ACHN (cell line): ENCODE data around the gene CEP104.

ENCODE experiments used
- DNase-seq: peaks from one replicate; pipeline ENCODE4 v3.0.0-alpha.2; 2015
- in situ Hi-C: cut with HindIII; loops from 2 replicates; pipeline ENCODE4 v1.10.0; 2017; ENCODE audit warnings: low sequenced_read_pairs, low pct_ligation_motif_present, low pct_unique_long_range_greater_than_20kb

CEP104 gene

GRCh38 chr1:3789421-3790300 lies 67.3 kb downstream of the CEP104 start:
- DNase-seq: no peak
- in situ Hi-C loops: no loop called here

GRCh38 chr1:3788756-3789420 lies 68.1 kb downstream of the CEP104 start:
- no peak for DNase-seq
- in situ Hi-C loops: no loop called here

GRCh38 chr1:3787745-3788605 lies 69.0 kb downstream of the CEP104 start:
- in situ Hi-C loops: no loop called here
- DNase-seq: no peak

- no peak for DNase-seq
- in situ Hi-C loops: no loop called here
These were observed 69.7 kb downstream of the CEP104 start for GRCh38 chr1:3787349-3787715.

- no peak for DNase-seq
- in situ Hi-C loops: no loop called here
These were observed 70.3 kb downstream of the CEP104 start for GRCh38 chr1:3786468-3787348.

- in situ Hi-C loops: no loop called here
- no peak for DNase-seq
These were observed 71.4 kb downstream of the CEP104 start for GRCh38 chr1:3785456-3786157.

GRCh38 chr1:3785045-3785444 lies 72.0 kb downstream of the CEP104 start:
- in situ Hi-C loops: no loop called here
- no peak for DNase-seq

GRCh38 chr1:3783651-3784474 lies 73.1 kb downstream of the CEP104 start:
- DNase-seq: no peak
- in situ Hi-C loops: no loop called here

- in situ Hi-C loops: no loop called here
- no peak for DNase-seq
These were observed 76.1 kb downstream of the CEP104 start for GRCh38 chr1:3780901-3781300.

- in situ Hi-C loops: no loop called here
- no peak for DNase-seq
These were observed 77.0 kb downstream of the CEP104 start for GRCh38 chr1:3779912-3780416.

GRCh38 chr1:3779265-3779911 lies 77.6 kb downstream of the CEP104 start:
- in situ Hi-C loops: no loop called here
- no peak for DNase-seq

- in situ Hi-C loops: no loop called here
- no peak for DNase-seq
These were observed 78.3 kb downstream of the CEP104 start for GRCh38 chr1:3778590-3779264.

- DNase-seq: no peak
- in situ Hi-C loops: no loop called here
These were observed 79.1 kb downstream of the CEP104 start for GRCh38 chr1:3777647-3778589.

GRCh38 chr1:3777078-3777547 lies 79.9 kb downstream of the CEP104 start:
- in situ Hi-C loops: no loop called here

More at GRCh38 chr1:3777078-3777547, 79.9 kb downstream of the CEP104 start:
- no peak for DNase-seq
